Measurements from ENCODE around the gene PRSS36.
"Not testable (repeated sequence)": the region's sequence is repeated elsewhere in the genome, so short reads cannot be mapped to it uniquely, and the experiment has no call there.

PRSS36 gene

DNA sequence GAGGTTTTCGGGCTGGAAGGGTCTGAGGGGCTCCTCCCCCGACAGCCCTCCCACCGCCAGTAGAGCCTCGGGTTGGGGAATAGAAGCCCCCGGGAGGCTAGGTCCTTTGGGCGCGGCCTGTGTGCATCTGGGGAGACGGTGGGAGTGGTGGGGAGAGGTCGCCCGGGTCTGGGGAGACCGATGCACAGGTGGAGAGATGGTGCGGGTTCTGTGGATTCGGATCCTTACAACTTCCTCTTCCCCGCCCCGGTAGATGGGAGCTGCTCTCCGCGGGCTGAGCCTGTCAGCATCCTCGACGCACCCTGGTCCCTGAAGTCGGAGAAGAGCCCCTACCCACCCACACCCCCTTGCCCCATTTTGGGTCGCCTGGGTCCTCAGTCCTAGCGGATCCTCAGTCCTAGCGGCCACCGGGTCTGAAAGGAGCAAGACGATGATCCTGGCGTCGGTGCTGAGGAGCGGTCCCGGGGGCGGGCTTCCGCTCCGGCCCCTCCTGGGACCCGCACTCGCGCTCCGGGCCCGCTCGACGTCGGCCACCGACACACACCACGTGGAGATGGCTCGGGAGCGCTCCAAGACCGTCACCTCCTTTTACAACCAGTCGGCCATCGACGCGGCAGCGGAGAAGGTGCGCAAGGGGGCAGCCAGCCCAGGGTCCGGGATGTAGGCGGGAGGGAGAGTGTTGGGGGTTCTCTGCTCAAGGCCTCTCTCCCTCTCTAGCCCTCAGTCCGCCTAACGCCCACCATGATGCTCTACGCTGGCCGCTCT, 40.9 kb downstream of the PRSS36 start:
- no peak for DNase-seq (ENCODE audit: low read depth, low spot score)
- H3K4me3 ChIP-seq (ENCODE audit: low read length) = peak overlapping the region; percentile 69

DNA sequence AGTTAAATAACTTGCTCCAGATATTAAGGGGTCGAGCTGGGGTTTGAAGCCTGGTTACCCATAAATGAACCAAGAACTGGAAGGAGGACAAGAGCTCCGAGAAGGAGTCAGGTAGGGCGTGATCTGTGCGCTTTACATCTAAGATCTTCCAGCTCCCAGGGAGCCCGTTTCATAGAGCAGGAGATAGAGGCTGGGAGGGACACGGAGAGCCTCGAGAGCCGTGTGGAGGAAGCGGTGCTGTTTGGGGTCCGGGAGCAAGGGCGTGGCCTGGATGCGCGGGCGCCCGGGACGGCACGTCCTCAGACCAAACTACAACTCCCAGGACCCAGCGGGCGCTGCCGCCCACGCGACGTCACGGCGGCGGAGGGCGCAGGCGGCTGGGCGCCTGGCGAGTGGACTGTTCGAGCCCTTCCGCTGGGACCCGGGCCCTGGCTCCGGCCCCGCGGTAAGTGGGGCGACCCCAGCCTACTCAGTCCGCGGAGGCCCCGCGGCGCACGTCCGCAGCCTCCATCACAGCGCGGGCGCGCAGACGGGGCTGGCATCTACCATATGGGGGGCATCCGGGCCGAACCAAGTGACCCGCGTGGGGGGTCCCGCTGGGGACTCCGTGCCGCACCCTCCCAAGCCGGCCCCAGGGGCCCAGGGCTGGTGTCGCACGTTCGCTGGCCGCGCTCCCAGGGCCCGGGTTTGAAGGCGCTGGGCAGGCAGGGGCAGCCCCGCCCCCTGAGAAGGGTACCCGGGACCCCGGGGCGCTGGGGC, 41.7 kb downstream of the PRSS36 start, which contains the start of gene BCKDK:
Gene BCKDK, plus strand, starts transcription at position 352 of the 759 bp plus-strand sequence. CDS start 838 bp downstream, outside the sequence.
- DNase-seq (ENCODE audit: low read depth, low spot score) = peak; percentile 63
- H3K4me3 ChIP-seq (ENCODE audit: low read length) = peak within 1 kb of the TSS; percentile 69

DNA sequence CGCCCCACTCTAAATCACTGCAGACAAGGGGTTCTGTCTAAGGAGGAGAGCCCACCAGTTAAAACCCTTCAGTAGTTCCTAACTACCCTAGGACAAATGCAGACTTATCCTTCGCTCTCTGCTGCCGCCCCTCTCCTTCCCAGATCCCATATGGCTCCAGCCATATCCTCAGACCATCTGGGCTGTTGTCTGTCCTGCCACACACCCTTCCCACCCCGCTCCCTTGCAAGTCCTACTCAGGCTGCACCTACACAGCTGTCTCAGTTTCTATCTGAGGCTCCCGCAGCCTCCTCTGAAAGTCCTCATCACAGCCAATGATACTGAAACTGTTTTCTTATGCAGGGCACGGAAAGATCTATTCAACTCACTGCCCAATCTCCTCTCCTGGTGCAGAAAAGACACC, 42.4 kb downstream of the PRSS36 start:
- H3K4me3 ChIP-seq (ENCODE audit: low read length) = peak overlapping the region; percentile 69
- no peak for DNase-seq (ENCODE audit: low read depth, low spot score)

DNA sequence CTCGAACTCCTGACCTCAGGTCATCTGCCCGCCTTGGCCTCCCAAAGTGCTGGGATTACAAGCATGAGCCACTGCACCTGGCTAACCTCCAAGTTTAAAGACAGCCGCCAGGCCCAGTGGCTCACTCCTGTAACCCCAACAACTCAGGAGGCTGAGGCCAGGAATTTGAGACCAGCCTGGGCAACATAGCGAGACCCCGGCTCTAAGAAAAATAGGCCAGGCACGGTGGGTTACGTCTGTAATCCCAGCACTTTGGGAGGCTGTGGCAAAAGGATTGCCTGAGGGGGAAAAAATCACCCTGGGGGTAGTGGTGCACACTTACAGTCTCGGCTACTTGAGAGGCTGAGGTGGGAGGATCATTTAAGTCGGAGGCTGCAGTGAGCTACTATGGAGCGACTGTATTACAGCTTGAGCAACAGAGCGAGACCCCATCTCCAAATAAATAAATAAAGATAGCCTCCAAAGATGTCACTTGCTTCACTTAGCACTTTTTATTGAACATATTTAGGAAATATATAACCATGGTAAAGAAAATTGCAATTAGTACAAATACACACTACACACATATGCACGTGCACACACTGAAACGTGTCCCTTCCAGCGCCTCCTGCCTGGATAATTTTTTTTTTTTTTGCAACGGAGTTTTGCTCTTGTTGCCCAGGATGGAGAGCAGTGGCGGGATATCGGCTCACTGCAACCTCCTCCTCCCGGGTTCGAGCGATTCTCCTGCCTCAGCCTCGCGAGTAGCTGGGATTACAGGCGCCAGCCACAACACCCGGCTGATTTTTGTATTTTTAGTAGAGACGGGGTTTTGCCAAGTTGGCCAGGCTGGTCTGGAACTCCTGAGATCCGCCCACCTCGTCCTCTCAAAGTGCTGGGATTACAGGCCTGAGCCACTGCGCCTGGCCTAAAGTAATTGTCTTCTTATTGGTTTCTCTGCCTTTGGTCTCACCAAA, 43.1 kb downstream of the PRSS36 start:
- no peak overlapping the region for H3K4me3 ChIP-seq (ENCODE audit: low read length)
- no peak for DNase-seq (ENCODE audit: low read depth, low spot score)

DNA sequence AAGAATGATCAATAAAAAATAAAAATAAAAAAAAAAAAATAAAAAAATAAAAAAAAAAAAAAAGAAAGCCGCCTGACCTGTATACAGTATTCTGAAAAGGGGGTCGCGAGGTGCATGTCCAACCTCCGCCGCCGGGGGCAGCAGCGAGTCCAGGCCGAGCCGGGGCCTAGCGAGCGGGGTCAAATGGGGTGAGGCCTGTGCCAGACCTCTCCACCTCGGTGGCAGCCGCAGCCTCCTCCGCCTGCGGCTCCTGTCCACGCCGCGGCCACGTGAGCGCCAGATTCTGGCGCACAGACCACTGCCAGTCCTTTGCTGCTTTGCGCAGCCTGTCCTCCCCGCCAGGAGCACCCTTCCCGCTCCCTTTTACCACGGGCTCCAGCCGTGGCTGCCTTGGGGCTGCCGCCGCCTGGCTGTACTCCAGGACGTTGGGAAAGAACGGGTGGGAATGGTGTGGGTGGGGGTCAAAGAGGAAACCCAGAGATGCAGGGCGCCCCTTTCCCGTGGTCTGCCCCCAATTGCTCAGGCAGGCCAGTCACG, 44.1 kb downstream of the PRSS36 start:
- H3K4me3 ChIP-seq (ENCODE audit: low read length) = peak overlapping the region; percentile 21
- DNase-seq (ENCODE audit: low read depth, low spot score) = peak; percentile 37

DNA sequence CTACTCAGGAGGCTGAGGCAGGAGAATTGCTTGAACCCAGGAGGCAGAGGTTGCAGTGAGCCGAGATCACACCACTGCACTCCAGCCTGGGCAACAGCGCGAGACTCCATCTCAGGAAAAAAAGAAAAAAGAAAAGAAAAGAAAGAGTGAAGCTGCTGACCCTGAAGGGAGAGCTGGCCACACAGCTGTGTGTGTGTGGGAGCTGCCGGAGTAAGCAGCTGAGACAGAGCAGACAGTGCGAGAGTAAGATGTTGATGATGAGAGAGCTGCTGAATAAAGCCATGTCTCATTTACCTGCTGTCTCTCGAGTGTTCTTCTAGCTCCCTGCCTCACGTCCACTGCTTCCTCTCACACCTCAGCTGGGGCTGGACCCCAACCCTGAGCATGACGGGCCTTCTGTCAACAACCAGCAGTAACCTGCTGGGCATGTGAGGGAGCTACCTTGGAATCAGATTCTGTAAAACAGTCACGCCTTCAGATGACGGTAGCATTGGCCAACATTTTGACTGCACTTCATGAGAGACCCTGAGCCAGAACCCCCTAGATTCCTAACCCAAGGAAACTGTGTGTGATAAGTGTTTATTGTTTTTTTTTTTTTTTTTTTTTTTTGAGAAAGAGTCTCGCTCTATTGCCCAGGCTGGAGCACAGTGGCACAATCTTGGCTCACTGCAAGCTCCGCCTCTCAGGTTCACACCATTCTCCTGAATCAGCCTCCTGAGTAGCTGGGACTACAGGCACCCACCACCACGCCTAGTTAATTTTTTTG, 48.8 kb downstream of the PRSS36 start:
- H3K4me3 ChIP-seq (ENCODE audit: low read length); DNase-seq (ENCODE audit: low read depth, low spot score): not testable (repeated sequence)

DNA sequence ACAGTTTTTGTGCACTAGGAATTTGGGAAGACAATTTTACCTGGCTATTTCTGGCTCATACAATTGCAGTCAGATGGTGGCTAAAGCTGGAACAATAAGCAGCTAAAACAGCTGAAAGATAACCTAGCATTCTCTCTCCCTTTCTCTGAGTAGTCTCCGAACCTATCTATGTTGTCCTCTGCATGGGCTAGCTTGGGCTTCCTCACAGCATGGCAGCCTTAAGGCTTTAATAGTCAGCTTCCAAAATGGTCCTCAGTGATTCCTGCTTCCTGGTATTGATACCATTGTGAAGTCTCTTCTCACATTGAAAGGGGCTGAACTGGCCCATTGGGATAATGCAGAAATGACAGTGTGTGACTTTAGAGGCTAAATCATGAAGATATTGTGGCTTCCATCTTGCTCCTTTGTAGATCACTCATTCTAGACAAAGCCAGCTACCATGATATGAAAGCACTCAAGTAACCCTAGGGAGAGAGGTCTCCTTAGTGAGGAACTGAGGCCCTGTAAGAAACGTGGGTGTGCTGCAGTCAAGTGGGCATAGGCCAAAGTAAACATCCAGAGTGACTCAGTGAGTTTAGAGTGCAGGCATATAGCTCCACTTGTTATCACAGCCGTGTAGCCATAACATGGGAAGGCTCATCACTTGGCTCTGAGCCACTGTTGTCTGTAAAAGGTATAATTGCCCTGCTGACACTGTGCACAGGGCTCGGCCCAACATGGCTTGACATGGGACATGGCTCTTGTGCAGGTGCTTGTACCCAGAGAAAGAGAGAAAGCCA, 49.8 kb downstream of the PRSS36 start:
- H3K4me3 ChIP-seq (ENCODE audit: low read length) = no peak overlapping the region
- no peak for DNase-seq (ENCODE audit: low read depth, low spot score)

DNA sequence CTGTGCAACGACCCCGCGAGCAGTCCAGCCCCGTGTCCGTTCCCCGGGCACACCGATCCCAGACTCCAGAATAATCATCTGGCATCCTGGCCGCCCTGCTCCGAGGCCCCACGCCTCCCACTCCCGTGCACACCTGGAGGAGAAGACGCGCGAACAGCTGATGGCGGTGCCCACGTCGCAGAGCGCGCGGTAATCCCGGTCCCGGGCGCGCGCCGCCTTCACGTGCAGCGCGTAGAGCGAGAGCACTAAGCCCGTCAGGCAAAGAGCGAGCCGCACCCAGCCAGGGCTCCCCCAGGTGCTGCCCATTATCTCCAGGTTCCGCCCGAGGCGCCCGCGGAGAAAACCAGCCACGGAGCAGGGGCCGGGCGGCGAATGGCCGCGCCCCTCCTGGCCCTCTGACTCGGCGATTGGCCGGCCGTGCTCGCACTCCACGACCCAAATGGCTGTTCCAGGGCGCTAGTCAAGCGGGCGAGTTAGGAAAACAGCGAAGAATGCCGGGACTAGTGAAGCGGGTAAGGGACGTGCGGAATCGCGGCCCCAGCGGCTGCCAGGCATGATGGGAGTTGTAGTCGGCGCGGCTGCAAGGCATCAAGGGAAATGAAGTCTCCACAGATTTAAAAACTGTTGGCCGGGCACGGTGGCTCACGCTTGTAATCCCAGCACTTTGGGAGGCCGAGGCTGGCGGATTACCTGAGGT, 55.3 kb downstream of the PRSS36 start, which contains the start of gene VKORC1:
Gene VKORC1, minus strand, starts transcription at position 374 of the 697 bp plus-strand sequence. Its CDS starts 68 bp downstream, at position 306.
- DNase-seq (ENCODE audit: low read depth, low spot score) = peak; percentile 89
- H3K4me3 ChIP-seq (ENCODE audit: low read length) = peak within 1 kb of the TSS; percentile 92

DNA sequence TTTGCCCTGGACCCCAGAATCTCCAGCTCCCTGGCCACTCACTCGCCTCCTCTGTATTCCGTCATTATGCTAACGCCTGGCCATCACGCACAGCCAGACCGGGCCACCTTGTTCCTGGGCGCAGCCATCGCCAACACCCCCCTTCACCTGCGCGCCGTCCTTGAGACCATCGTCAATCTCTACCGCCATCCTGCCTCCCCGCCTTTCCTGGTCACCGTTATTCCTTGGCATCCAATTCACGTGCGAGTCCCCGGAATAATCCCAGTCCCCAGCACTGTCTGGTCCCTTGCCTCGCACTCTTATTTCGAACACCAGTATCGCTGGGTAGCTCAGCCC, 55.8 kb downstream of the PRSS36 start:
- DNase-seq (ENCODE audit: low read depth, low spot score) = no peak
- peak overlapping the region; percentile 92 for H3K4me3 ChIP-seq (ENCODE audit: low read length)

DNA sequence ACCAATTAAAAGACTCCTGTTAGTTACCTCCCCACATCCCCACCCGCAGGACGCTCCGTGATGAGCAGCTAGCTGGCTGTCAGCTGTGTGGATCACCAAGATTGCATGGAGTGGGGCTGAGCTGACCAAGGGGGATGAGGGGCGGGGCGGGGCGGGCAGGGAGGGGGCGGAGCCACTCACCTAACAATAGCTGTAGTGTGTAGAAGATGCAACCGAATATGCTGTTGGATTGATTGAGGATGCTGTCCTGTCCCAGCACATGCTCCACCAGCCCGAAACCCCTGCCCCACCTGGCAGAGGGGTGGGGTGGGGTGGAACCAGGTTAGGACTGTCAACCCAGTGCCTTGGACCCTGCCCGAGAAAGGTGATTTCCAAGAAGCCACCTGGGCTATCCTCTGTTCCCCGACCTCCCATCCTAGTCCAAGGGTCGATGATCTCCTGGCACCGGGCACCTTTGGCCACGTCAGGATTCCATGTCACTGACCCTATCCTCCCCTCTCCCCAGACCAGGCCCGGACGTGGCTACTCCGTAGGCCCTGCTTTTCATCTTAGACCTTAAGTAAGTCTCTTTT, 56.6 kb downstream of the PRSS36 start:
- H3K4me3 ChIP-seq (ENCODE audit: low read length) = peak overlapping the region; percentile 21
- no peak for DNase-seq (ENCODE audit: low read depth, low spot score)

DNA sequence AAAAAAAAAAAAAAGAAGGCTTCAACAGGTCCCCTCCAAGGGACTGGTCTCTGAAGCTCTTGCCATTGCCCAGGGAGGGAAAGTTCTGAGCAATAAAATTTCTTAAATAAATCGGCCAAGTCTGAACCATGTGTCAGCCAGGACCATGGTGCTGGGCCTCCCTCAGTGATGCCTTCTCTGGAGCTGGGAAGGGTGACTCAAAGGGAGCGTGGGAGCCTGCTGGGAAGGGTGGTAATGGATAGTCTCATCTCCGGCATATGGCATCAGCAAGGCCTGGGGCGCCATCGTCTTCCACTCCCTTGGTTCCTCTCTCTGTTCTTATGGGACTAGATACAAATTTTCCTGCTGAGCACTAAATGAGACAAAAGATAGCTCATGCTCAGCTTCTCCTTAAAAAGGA, 57.5 kb downstream of the PRSS36 start:
- H3K4me3 ChIP-seq (ENCODE audit: low read length) = no peak overlapping the region
- DNase-seq (ENCODE audit: low read depth, low spot score) = no peak

DNA sequence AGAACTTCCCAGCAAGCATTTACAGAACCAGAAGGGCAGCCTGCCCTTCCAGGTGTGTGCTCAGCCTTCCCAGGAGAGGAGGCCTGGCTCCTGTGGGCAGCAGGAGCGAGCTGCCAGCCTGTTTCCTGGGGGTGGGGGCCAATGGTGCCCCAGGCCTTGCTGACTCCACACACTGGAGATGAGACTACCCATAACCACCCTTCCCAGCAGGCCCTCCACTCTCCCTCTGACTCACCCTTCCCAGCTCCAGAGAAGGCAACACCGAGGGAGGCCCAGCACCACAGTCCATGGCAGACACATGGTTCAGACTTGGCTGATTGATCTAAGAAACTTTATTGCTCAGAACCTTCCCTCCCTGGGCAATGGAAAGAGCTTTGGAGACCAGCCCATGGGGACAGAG, 59.3 kb downstream of the PRSS36 start:
- DNase-seq (ENCODE audit: low read depth, low spot score) = no peak

DNA sequence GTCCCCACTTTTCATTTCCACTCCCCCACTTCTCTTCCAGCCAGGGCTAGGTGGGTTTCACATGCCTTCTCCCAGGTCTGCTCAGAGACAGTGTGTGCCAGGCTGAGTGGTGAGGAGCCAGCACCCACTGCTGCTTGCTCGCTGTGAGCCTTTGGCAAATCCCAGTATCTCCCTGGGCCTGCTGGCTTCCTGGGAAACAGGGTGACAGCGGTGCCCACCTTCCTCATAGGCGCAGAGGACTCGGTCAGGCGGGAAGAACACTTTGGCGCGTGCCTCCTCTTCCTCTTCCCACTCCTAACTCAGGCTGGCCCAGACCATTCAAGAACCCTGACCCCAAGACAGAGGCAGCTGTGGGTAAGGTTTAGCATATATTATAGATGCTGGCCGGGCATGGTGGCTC, 60.7 kb downstream of the PRSS36 start:
- no peak overlapping the region for H3K4me3 ChIP-seq (ENCODE audit: low read length)
- no peak for DNase-seq (ENCODE audit: low read depth, low spot score)

More for the DNA sequence above, 59.3 kb downstream of the PRSS36 start:
- H3K4me3 ChIP-seq (ENCODE audit: low read length) = no peak overlapping the region

Data from Jurkat, Clone E6-1 (cell line).